Measurements from ENCODE around the gene ZNF653. TPM values are rescaled to one million over a fixed set of nuclear protein-coding genes. Genes with fewer than 3 reads are reported as not detected.
"Not testable (repeated sequence)": the region's sequence is repeated elsewhere in the genome, so short reads cannot be mapped to it uniquely, and the experiment has no call there.

The ZNF653 gene
- total RNA-seq, 5 donors from 2014 or later (not counting 1 experiment from before 2014, with no cell fraction given): 12.7 to 24.8 (median 22.2) TPM

DNA sequence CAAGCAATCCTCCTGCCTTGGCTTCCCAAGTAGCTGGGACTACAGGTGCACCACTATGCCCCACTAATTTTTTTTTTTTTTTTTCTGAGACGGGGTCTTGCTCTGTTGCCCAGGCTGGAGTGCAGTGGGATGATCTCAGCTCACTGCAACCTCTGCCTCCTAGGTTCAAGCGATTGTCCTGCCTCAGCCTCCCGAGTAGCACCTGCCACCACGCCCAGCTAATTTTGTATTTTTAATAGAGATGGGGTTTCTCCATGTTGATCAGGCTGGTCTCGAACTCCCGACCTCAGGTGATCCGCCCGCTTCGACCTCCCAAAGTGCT lies 50.4 kb downstream of the ZNF653 start:
- DNase-seq; H3K4me3 ChIP-seq (ENCODE audit: control insufficient read depth in 1 of 2, extremely low read depth in 1 of 2, low read length in 1 of 2); CTCF ChIA-PET; ATAC-seq (replicated peaks in 1 of 4); H3K4me3 Mint-ChIP-seq; H3K9me3 ChIP-seq; H3K36me3 ChIP-seq (ENCODE audit: control insufficient read depth in 2 of 2, extremely low read depth in 1 of 2, insufficient read depth in 1 of 2, low read length in 1 of 2); H3K4me1 ChIP-seq (ENCODE audit: control insufficient read depth in 1 of 2, extremely low read depth in 1 of 2, insufficient read depth in 2 of 2, low read length in 2 of 2); H3K9me3 Mint-ChIP-seq; POLR2A ChIA-PET; H3K4me1 Mint-ChIP-seq; H3K27ac Mint-ChIP-seq; H3K27ac ChIP-seq (ENCODE audit: low read length); H3K36me3 Mint-ChIP-seq: not testable (repeated sequence)
- WGBS (ENCODE audit: insufficient coverage): 85% methylated on average over 4 of the region's 9 CpGs
- H3K27me3 ChIP-seq (replicated peaks in 1 of 2; ENCODE audit: control insufficient read depth in 2 of 2, extremely low read depth in 1 of 2, insufficient read depth in 2 of 2, low read length in 1 of 2): peaks cover 0 to 18% of the 10 kb centered on the region in 2 experiments
- peaks cover 10 to 13% of the 10 kb centered on the region in 2 donors for H3K27me3 Mint-ChIP-seq

- ATAC-seq (replicated peaks in 1 of 4) (peak in 1 of 4 experiments; percentile 46), DNase-seq (peak in 11 of 35 experiments; percentile 13 to 42 (median 20))
- Histone ChIP-seq H3K9me3 (no peaks in the 10 kb centered on the region), H3K27me3 (replicated peaks in 1 of 2; ENCODE audit: control insufficient read depth in 2 of 2, extremely low read depth in 1 of 2, insufficient read depth in 2 of 2, low read length in 1 of 2) (peaks cover 0 to 11% of the 10 kb centered on the region in 2 experiments), H3K27ac (ENCODE audit: low read length) (no peak overlapping the region), H3K4me1 (ENCODE audit: control insufficient read depth in 1 of 2, extremely low read depth in 1 of 2, insufficient read depth in 2 of 2, low read length in 2 of 2) (peaks cover 0 to 3% of the 10 kb centered on the region in 2 experiments), H3K4me3 (ENCODE audit: control insufficient read depth in 1 of 2, extremely low read depth in 1 of 2, low read length in 1 of 2) (no peak overlapping the region), H3K36me3 (ENCODE audit: control insufficient read depth in 2 of 2, extremely low read depth in 1 of 2, insufficient read depth in 1 of 2, low read length in 1 of 2) (peaks cover 4 to 11% of the 10 kb centered on the region in 2 donors)
- Mint-ChIP-seq H3K4me1 (peaks cover 0 to 2% (median 0%) of the 10 kb centered on the region in 3 donors), H3K27ac (no peak overlapping the region), H3K36me3 (peaks cover 6% of the 10 kb centered on the region), H3K9me3 (no peaks in the 10 kb centered on the region), H3K27me3 (peaks cover 5 to 9% of the 10 kb centered on the region in 2 donors), H3K4me3 (no peak overlapping the region)
- 88% methylated on average over 13 of the region's 27 CpGs for WGBS (ENCODE audit: insufficient coverage)
- CTCF ChIA-PET: no interaction called here
- POLR2A ChIA-PET: no interaction called here
Observed at GRCh38 chr19:11453468-11454341, 51.9 kb downstream of the ZNF653 start.

- H3K36me3 ChIP-seq (ENCODE audit: control insufficient read depth in 2 of 2, extremely low read depth in 1 of 2, insufficient read depth in 1 of 2, low read length in 1 of 2): peaks cover 9 to 20% of the 10 kb centered on the region in 2 donors
- ChIA-PET POLR2A (no interaction called here), CTCF (interaction anchor here in 1 of 2 donors (0.7 kb wide), 3 partner anchors 535 to 1086 kb away, joined by 4 to 5 read pairs (median 4); no protein-coding TSS in a partner anchor)
- H3K4me1 Mint-ChIP-seq: peaks cover 0 to 2% (median 0%) of the 10 kb centered on the region in 3 donors
- peaks cover 0 to 4% of the 10 kb centered on the region in 2 experiments for H3K27me3 ChIP-seq (replicated peaks in 1 of 2; ENCODE audit: control insufficient read depth in 2 of 2, extremely low read depth in 1 of 2, insufficient read depth in 2 of 2, low read length in 1 of 2)
- H3K9me3 ChIP-seq: no peaks in the 10 kb centered on the region
- no peak overlapping the region for H3K27ac Mint-ChIP-seq
- no peak overlapping the region for H3K4me3 Mint-ChIP-seq
- H3K4me1 ChIP-seq (ENCODE audit: control insufficient read depth in 1 of 2, extremely low read depth in 1 of 2, insufficient read depth in 2 of 2, low read length in 2 of 2): peaks cover 0 to 3% of the 10 kb centered on the region in 2 experiments
- H3K27me3 Mint-ChIP-seq: peaks cover 0 to under 1% of the 10 kb centered on the region in 2 donors
- peaks cover 6% of the 10 kb centered on the region for H3K36me3 Mint-ChIP-seq
- no peak for ATAC-seq (replicated peaks in 1 of 4)
- H3K4me3 ChIP-seq (ENCODE audit: control insufficient read depth in 1 of 2, extremely low read depth in 1 of 2, low read length in 1 of 2): no peak overlapping the region
- H3K27ac ChIP-seq (ENCODE audit: low read length): no peak overlapping the region
- WGBS (ENCODE audit: insufficient coverage): 94% methylated on average over 25 of the region's 33 CpGs
- H3K9me3 Mint-ChIP-seq: no peaks in the 10 kb centered on the region
- DNase-seq: no peak
Observed at GRCh38 chr19:11452620-11453310, 52.9 kb downstream of the ZNF653 start.

GRCh38 chr19:11451871-11452619 lies 53.6 kb downstream of the ZNF653 start:
- ATAC-seq (replicated peaks in 1 of 4) (no peak), DNase-seq (no peak)
- H3K4me3 ChIP-seq (ENCODE audit: control insufficient read depth in 1 of 2, extremely low read depth in 1 of 2, low read length in 1 of 2): no peak overlapping the region
- H3K27me3 ChIP-seq (replicated peaks in 1 of 2; ENCODE audit: control insufficient read depth in 2 of 2, extremely low read depth in 1 of 2, insufficient read depth in 2 of 2, low read length in 1 of 2): no peaks in the 10 kb centered on the region
- Mint-ChIP-seq H3K36me3 (peaks cover 6% of the 10 kb centered on the region), H3K27ac (no peak overlapping the region), H3K9me3 (no peaks in the 10 kb centered on the region), H3K4me1 (peaks cover 0 to 2% (median 0%) of the 10 kb centered on the region in 3 donors), H3K4me3 (no peak overlapping the region), H3K27me3 (no peaks in the 10 kb centered on the region)
- CTCF ChIA-PET: interaction anchor here (0.6 to 1.0 kb wide), 5 partner anchors 8 to 1086 kb away, joined by 4 to 7 read pairs (median 5); no protein-coding TSS in a partner anchor
- 51% methylated on average over 11 of the region's 25 CpGs for WGBS (ENCODE audit: insufficient coverage)
- peaks cover 0 to 3% of the 10 kb centered on the region in 2 experiments for H3K4me1 ChIP-seq (ENCODE audit: control insufficient read depth in 1 of 2, extremely low read depth in 1 of 2, insufficient read depth in 2 of 2, low read length in 2 of 2)
- POLR2A ChIA-PET: interaction anchor here in 1 of 2 donors (0.6 kb wide), 1 partner anchor 62 kb away, joined by 8 read pairs; no protein-coding TSS in a partner anchor
- peaks cover 14 to 26% of the 10 kb centered on the region in 2 donors for H3K36me3 ChIP-seq (ENCODE audit: control insufficient read depth in 2 of 2, extremely low read depth in 1 of 2, insufficient read depth in 1 of 2, low read length in 1 of 2)
- H3K9me3 ChIP-seq: no peaks in the 10 kb centered on the region
- H3K27ac ChIP-seq (ENCODE audit: low read length): no peak overlapping the region

GRCh38 chr19:11451327-11451870 lies 54.2 kb downstream of the ZNF653 start:
- POLR2A ChIA-PET: no interaction called here
- Mint-ChIP-seq H3K27me3 (no peaks in the 10 kb centered on the region), H3K9me3 (no peaks in the 10 kb centered on the region), H3K4me1 (peaks cover 0 to 2% (median 0%) of the 10 kb centered on the region in 3 donors), H3K4me3 (no peak overlapping the region), H3K36me3 (peaks cover 6% of the 10 kb centered on the region), H3K27ac (no peak overlapping the region)
- CTCF ChIA-PET: interaction anchor here in 1 of 2 donors (1.0 kb wide), 1 partner anchor 8 kb away, joined by 7 read pairs; no protein-coding TSS in a partner anchor
- H3K27ac ChIP-seq (ENCODE audit: low read length): no peak overlapping the region
- ATAC-seq (replicated peaks in 1 of 4): no peak
- DNase-seq: no peak
- peaks cover 14 to 31% of the 10 kb centered on the region in 2 donors for H3K36me3 ChIP-seq (ENCODE audit: control insufficient read depth in 2 of 2, extremely low read depth in 1 of 2, insufficient read depth in 1 of 2, low read length in 1 of 2)
- H3K4me3 ChIP-seq (ENCODE audit: control insufficient read depth in 1 of 2, extremely low read depth in 1 of 2, low read length in 1 of 2): no peak overlapping the region
- no peaks in the 10 kb centered on the region for H3K27me3 ChIP-seq (replicated peaks in 1 of 2; ENCODE audit: control insufficient read depth in 2 of 2, extremely low read depth in 1 of 2, insufficient read depth in 2 of 2, low read length in 1 of 2)
- no CpG with 5 or more reads among the region's 13 CpGs for WGBS (ENCODE audit: insufficient coverage)
- peaks cover 0 to 3% of the 10 kb centered on the region in 2 experiments for H3K4me1 ChIP-seq (ENCODE audit: control insufficient read depth in 1 of 2, extremely low read depth in 1 of 2, insufficient read depth in 2 of 2, low read length in 2 of 2)
- no peaks in the 10 kb centered on the region for H3K9me3 ChIP-seq
